Measurements from ENCODE around the gene PKMYT1.

DNA sequence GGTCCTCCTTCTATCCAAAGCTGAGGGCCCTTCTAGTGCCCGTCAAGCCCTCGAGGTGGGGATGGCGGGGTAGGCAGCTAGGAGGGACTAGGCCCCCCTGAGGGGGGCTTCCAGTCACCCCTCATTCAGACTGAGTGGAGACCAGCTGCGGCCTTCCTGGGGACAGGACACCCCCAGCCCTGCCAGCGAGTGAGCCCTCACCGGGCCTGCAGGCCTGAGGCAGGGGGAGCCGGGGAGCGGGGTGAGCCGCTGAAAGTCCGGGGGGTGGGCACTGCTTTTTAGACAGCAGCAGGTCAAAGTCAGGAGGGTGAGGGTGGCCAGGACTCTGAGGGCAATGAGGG is 24.8 kb downstream of the PKMYT1 start:
- TF ChIP-seq, protein P1, sequence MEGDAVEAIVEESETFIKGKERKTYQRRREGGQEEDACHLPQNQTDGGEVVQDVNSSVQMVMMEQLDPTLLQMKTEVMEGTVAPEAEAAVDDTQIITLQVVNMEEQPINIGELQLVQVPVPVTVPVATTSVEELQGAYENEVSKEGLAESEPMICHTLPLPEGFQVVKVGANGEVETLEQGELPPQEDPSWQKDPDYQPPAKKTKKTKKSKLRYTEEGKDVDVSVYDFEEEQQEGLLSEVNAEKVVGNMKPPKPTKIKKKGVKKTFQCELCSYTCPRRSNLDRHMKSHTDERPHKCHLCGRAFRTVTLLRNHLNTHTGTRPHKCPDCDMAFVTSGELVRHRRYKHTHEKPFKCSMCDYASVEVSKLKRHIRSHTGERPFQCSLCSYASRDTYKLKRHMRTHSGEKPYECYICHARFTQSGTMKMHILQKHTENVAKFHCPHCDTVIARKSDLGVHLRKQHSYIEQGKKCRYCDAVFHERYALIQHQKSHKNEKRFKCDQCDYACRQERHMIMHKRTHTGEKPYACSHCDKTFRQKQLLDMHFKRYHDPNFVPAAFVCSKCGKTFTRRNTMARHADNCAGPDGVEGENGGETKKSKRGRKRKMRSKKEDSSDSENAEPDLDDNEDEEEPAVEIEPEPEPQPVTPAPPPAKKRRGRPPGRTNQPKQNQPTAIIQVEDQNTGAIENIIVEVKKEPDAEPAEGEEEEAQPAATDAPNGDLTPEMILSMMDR (IDR thresholded peaks at IDR 0.05) = no peak
- no peak for TF ChIP-seq POLR2A (IDR thresholded peaks at IDR 0.05)

All from testis (tissue), 2 donors.